Gastroesophageal sphincter (tissue), 4 donors: ENCODE results near the gene TGFBR3. TPM values are rescaled to one million over a fixed set of nuclear protein-coding genes. Genes with fewer than 3 reads are reported as not detected.

Experiments
- ATAC-seq: fragments of 150-250 bp; one replicate; pipeline ENCODE4 v1.9.1; 2016; ENCODE audit warnings: mild to moderate bottlenecking, moderate library complexity
- H3K27ac ChIP-seq, 4 donors: fragments of 200-600 bp; sonication (generic) in 3 of 4; 1 replicate in 3 of 4; 2 replicates in 1 of 4; pipeline ENCODE4 v1.5.1; 2016 to 2019
- H3K27me3 ChIP-seq: fragments of 200-600 bp; sonication (generic); one replicate; pipeline ENCODE4 v1.5.1; 2019
- H3K36me3 ChIP-seq, 2 donors: fragments of 200-600 bp; sonication (generic); one replicate each; pipeline ENCODE4 v1.5.1; 2019; ENCODE audit warnings: control low read depth in 1 of 2
- H3K4me1 ChIP-seq, 3 donors: fragments of 200-600 bp; sonication (generic); 1 replicate in 2 of 3; 2 replicates in 1 of 3; pipeline ENCODE4 v1.5.1; 2016 to 2019; ENCODE audit warnings: control low read depth in 2 of 3
- H3K4me3 ChIP-seq, 2 donors: fragments of 200-600 bp; sonication (generic); one replicate each; pipeline ENCODE4 v1.5.1; 2019; ENCODE audit warnings: mild to moderate bottlenecking in 1 of 2, moderate library complexity in 1 of 2
- H3K9me3 ChIP-seq, 3 donors: fragments of 200-600 bp; sonication (generic); one replicate each; pipeline ENCODE4 v1.5.1; 2017 to 2019; ENCODE audit warnings: control low read depth in 2 of 3
- EP300 ChIP-seq: sonication (generic); formaldehyde crosslinking; IDR thresholded peaks from one replicate; pipeline ENCODE4 v1.6.1; 2017; ENCODE audit warnings: antibody characterized with exemption, mild to moderate bottlenecking
- POLR2A ChIP-seq, 2 donors: fragments of 450-650 bp; IDR thresholded peaks; one replicate each; pipeline ENCODE4 v1.6.1; 2017; ENCODE audit warnings: antibody characterized with exemption in 2 of 2, mild to moderate bottlenecking in 2 of 2, moderate library complexity in 1 of 2
- POLR2AphosphoS5 ChIP-seq: sonication (generic); formaldehyde crosslinking; IDR thresholded peaks from one replicate; pipeline ENCODE4 v1.6.1; 2017; ENCODE audit warnings: antibody characterized with exemption
- WGBS, 2 donors: methylation state at CpG; one replicate each; pipeline ENCODE4 v1.1.5; 2018; ENCODE audit warnings: low coverage in 1 of 2; 5-methylcytosine and 5-hydroxymethylcytosine counted together
- total RNA-seq, 4 donors: library from RNA; depleted of rRNA; stranded (reverse); fragments of >200 nt; gene quantifications; one replicate each; pipeline ENCODE4 v1.1.0, GENCODE V29; 2016
- TF ChIP-seq, protein P1 (sequence below), 4 experiments: fragments of 200-600 bp in 2 of 4; fragments of 450-650 bp in 2 of 4; sonication (generic) in 1 of 4; IDR thresholded peaks; one replicate each; pipeline ENCODE4 v1.5.1; 2017 to 2019; ENCODE audit warnings: antibody characterized with exemption in 4 of 4, mild to moderate bottlenecking in 2 of 4, moderate library complexity in 2 of 4

The TGFBR3 gene
- total RNA-seq, 4 donors from 2014 or later, result 176 to 315 (median 248) TPM

- Histone ChIP-seq H3K9me3 (no peaks in the 10 kb centered on the region), H3K4me3 (no peak overlapping the region), H3K36me3 (no peaks in the 10 kb centered on the region), H3K4me1 (peaks cover 11 to 97% (median 45%) of the 10 kb centered on the region in 3 donors), H3K27ac (peak overlapping the region; percentile 78 to 88 (median 80)), H3K27me3 (no peaks in the 10 kb centered on the region)
- TF ChIP-seq, protein P1, sequence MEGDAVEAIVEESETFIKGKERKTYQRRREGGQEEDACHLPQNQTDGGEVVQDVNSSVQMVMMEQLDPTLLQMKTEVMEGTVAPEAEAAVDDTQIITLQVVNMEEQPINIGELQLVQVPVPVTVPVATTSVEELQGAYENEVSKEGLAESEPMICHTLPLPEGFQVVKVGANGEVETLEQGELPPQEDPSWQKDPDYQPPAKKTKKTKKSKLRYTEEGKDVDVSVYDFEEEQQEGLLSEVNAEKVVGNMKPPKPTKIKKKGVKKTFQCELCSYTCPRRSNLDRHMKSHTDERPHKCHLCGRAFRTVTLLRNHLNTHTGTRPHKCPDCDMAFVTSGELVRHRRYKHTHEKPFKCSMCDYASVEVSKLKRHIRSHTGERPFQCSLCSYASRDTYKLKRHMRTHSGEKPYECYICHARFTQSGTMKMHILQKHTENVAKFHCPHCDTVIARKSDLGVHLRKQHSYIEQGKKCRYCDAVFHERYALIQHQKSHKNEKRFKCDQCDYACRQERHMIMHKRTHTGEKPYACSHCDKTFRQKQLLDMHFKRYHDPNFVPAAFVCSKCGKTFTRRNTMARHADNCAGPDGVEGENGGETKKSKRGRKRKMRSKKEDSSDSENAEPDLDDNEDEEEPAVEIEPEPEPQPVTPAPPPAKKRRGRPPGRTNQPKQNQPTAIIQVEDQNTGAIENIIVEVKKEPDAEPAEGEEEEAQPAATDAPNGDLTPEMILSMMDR (IDR thresholded peaks at IDR 0.05), result peak in 3 of 4 experiments; percentile 38 to 64 (median 41)
- TF ChIP-seq EP300, result no peak
- TF ChIP-seq POLR2AphosphoS5, result peak; percentile 85
- ATAC-seq, result peak; percentile 77
- WGBS, 2 donors, result 22 to 40% methylated on average over 1 to 7 of the region's 10 CpGs
Measured at GRCh38 chr1:91830242-91831131, 55.5 kb downstream of the TGFBR3 start.

DNA sequence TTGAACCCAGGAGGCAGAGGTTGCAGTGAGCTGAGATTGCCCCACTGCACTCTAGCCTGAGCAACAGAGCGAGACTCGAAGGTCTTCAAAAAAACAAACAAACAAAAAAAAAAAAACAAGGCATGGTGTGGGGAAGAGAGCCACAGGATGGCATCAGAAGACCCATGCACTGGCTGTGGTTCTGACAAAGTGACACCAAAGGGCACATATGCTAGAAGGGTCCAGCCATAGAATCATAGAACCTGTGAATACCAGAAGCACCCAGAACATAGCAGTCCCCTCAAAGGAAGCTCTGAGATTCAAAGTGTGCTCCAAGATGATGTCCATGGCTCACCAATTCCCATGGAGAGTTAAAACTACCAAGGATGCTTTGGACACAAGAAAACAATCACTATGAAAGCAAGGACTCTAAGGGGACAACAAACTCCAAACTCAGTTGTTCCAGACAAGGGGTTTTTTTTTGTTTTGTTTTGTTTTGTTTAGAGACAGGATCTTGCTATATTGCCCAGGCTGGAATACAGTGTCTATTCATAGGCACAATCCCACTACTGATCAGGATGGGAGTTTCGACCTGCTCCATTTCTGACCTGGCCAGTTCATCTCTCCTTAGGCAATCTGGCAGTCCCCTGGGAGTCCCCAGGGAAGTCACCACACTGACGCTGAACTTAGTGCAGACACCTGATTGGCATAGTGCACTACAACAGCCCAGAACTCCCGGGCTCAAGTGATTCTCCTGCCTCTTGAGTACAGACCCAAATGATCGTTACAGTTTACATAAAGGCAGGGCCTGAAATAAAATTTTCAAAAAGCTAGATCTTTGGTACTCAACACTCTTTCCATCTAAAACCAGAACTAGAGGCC lies 56.4 kb downstream of the TGFBR3 start:
- Histone ChIP-seq H3K36me3 (no peaks in the 10 kb centered on the region), H3K9me3 (no peaks in the 10 kb centered on the region), H3K4me3 (no peak overlapping the region), H3K4me1 (peaks cover 11 to 88% (median 37%) of the 10 kb centered on the region in 3 donors), H3K27ac (peak overlapping the region; percentile 53 to 88 (median 80)), H3K27me3 (no peaks in the 10 kb centered on the region)
- 54% methylated on average over 3 of the region's 6 CpGs; no CpG with 5 or more reads in 1 of the 2 donors for WGBS, 2 donors
- ATAC-seq, result no peak
- no peak for TF ChIP-seq POLR2AphosphoS5
- TF ChIP-seq, protein P1 (IDR thresholded peaks at IDR 0.05), result no peak
- no peak for TF ChIP-seq EP300
- no peak for TF ChIP-seq POLR2A (IDR thresholded peaks at IDR 0.05)

DNA sequence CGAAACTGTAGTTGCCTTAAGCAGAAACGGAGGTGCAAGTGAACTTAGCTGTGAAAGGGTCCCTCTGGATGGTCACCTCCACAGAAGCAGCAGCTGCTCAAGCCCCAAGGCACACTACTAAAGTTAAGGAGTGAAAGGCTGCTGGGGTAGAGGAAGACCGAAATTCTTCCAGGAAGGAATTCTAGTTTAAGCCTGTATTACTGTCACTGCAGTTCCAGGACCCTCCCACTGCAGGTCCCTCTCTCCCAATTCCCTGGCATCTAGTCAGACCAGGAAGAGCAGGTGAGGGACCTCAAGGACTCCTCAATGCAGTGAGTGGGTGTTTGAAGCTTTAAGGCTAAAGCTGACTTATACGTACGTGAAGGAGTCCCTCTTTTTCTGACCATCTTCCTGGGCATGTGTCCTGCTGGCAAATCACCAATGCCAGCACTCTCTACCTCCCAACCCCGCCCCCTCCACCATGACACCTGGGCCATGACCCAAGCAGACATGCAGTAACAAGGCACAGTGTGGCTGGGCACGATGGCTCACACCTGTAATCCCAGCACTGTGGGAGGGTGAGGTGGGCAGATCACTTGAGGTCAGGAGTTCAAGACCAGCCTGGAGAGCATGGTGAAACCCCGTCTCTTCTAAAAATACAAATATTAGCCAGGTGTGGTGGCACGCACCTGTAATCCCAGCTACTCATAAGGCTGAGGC lies 57.2 kb downstream of the TGFBR3 start:
- WGBS, 2 donors, result 53 to 55% methylated on average over 4 to 6 of the region's 9 CpGs
- Histone ChIP-seq H3K9me3 (no peaks in the 10 kb centered on the region), H3K4me1 (peaks cover 11 to 85% (median 35%) of the 10 kb centered on the region in 3 donors), H3K4me3 (no peak overlapping the region), H3K36me3 (no peaks in the 10 kb centered on the region), H3K27ac (peak overlapping the region; percentile 80 to 88 (median 82)), H3K27me3 (no peaks in the 10 kb centered on the region)
- no peak for ATAC-seq
- TF ChIP-seq EP300 (no peak), POLR2AphosphoS5 (no peak), POLR2A (IDR thresholded peaks at IDR 0.05) (no peak)
- TF ChIP-seq, protein P1 (IDR thresholded peaks at IDR 0.05), result no peak

DNA sequence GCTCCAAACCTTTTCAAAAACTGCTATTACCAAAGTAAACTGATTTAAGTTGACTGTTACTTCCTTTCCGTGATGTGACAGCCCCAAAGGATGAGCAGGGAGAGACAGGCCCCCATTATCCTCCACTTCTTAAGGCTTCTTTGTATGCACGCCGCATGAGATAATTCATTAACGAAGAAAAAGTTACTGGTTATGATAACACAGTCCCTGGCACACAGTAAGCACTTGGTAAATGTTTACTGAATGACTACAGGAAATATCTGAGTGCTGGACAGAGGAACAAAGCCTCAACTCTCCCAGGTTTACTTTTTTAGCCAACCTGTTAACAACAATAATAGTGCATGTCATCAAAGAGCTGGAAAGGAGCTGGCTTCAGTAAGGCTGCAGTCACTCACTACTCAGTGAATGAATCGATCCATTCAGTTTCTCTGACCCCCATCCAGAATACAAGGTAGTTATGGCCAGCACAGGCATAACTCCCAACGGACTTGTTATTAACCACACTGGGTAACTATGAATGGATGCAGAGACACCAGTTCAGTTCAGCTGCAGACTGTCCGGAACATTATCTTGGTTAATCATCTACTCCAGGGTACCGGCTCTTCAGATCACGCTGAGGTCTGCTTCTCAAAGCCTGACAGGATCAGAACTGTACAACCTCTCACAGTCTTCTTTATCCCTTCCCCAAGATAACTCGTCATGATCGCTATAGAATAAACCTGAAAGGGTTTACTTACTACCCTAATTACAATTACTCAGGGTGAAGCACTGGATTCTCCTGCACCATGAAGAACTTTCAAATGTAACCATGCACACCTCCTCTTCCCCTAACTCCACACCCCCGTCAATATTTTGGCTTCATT lies 58.3 kb downstream of the TGFBR3 start:
- WGBS, 2 donors, result 48 to 55% methylated on average over 12 of the region's 12 CpGs
- peaks cover 11 to 86% (median 35%) of the 10 kb centered on the region in 3 donors for H3K4me1 ChIP-seq
- H3K36me3 ChIP-seq, result no peaks in the 10 kb centered on the region
- H3K27ac ChIP-seq, result peak overlapping the region; percentile 80 to 88 (median 82)
- TF ChIP-seq EP300, result no peak
- TF ChIP-seq, protein P1 (IDR thresholded peaks at IDR 0.05), result no peak
- no peak for TF ChIP-seq POLR2A (IDR thresholded peaks at IDR 0.05)
- H3K9me3 ChIP-seq, result no peaks in the 10 kb centered on the region
- H3K4me3 ChIP-seq, result no peak overlapping the region
- no peak for ATAC-seq
- H3K27me3 ChIP-seq, result no peaks in the 10 kb centered on the region
